OCI-LY7 (cell line): ENCODE measurements around the gene WNT7A. TPM values are rescaled to one million over a fixed set of nuclear protein-coding genes. Genes with fewer than 3 reads are reported as not detected.
"Not testable (repeated sequence)": the region's sequence is repeated elsewhere in the genome, so short reads cannot be mapped to it uniquely, and the experiment has no call there.

Experiments
- Bru-seq: library from RNA; stranded (reverse); fragments of 400-500 nt; gene quantifications from one replicate; lab custom pipeline; 2021; lab: Mats Ljungman, UMichigan
- BruChase-seq, 2 experiments: library from RNA; stranded (reverse); fragments of 400-500 nt; gene quantifications; one replicate each; lab custom pipeline; 2021; lab: Mats Ljungman, UMichigan
- BruUV-seq: library from RNA; stranded (reverse); fragments of 400-500 nt; replicated peaks from 2 replicates; lab custom pipeline; 2021; lab: Mats Ljungman, UMichigan
- CTCF ChIA-PET: fragments of 300-600 bp; sonication (Branson Sonifier 250); formaldehyde crosslinking; loops from one replicate; lab custom pipeline; 2022; ENCODE audit warnings: antibody characterized with exemption; ENCODE audit not compliant: unreplicated experiment; lab: Charles Lee
- POLR2A ChIA-PET: fragments of 300-600 bp; sonication (Branson Sonifier 250); formaldehyde crosslinking; loops from one replicate; lab custom pipeline; 2022; ENCODE audit warnings: antibody characterized with exemption; lab: Charles Lee
- DNase-seq: peaks from one replicate; pipeline ENCODE4 v3.0.0-alpha.2; 2015; ENCODE audit warnings: low spot score
- H2AFZ ChIP-seq: fragments of 200-600 bp; sonication (generic), shearing (Covaris generic); 2 replicates; pipeline ENCODE4 v1.6.1; 2014; ENCODE audit warnings: mild to moderate bottlenecking, antibody characterized with exemption, low read length, moderate library complexity
- H3K27ac ChIP-seq: fragments of 200-600 bp; sonication (generic); 2 replicates; pipeline ENCODE4 v1.5.1; 2014; ENCODE audit warnings: mixed run types, low read depth, mild to moderate bottlenecking, moderate library complexity, low read length, inconsistent platforms; ENCODE audit not compliant: poor library complexity, severe bottlenecking
- H3K36me3 ChIP-seq: fragments of 200-600 bp; sonication (generic); 2 replicates; pipeline ENCODE4 v1.6.1; 2014; ENCODE audit warnings: mild to moderate bottlenecking, antibody characterized with exemption, low read length, moderate library complexity, mixed read lengths; ENCODE audit not compliant: insufficient read depth
- H3K4me1 ChIP-seq: fragments of 200-600 bp; sonication (generic); 2 replicates; pipeline ENCODE4 v1.5.1; 2014; ENCODE audit warnings: mild to moderate bottlenecking, low read length; ENCODE audit not compliant: insufficient read depth, poor library complexity, severe bottlenecking
- H3K4me2 ChIP-seq: fragments of 200-600 bp; sonication (generic); 2 replicates; pipeline ENCODE4 v1.6.1; 2014; ENCODE audit warnings: mild to moderate bottlenecking, low read length
- H3K4me3 ChIP-seq: fragments of 200-600 bp; sonication (generic); 2 replicates; pipeline ENCODE4 v1.5.1; 2014; ENCODE audit warnings: mild to moderate bottlenecking, low read depth, low read length; ENCODE audit not compliant: poor library complexity, severe bottlenecking
- H3K79me2 ChIP-seq: fragments of 200-600 bp; sonication (generic); 2 replicates; pipeline ENCODE4 v1.6.1; 2016; ENCODE audit warnings: low read depth, mild to moderate bottlenecking, low read length, moderate library complexity, mixed read lengths; ENCODE audit not compliant: insufficient read depth
- H3K9me2 ChIP-seq: fragments of 200-600 bp; sonication (generic); 2 replicates; pipeline ENCODE4 v1.6.1; 2016; ENCODE audit warnings: mild to moderate bottlenecking, low read length, mixed read lengths; ENCODE audit not compliant: insufficient read depth
- H3K9me3 ChIP-seq: fragments of 200-600 bp; sonication (generic); 2 replicates; pipeline ENCODE4 v1.6.1; 2014; ENCODE audit warnings: mild to moderate bottlenecking, mixed run types, low read length, mixed read lengths
- H4K20me1 ChIP-seq: fragments of 200-600 bp; sonication (generic); 2 replicates; pipeline ENCODE4 v1.6.1; 2014; ENCODE audit warnings: mild to moderate bottlenecking, antibody characterized with exemption, low read length, moderate library complexity, mixed read lengths; ENCODE audit not compliant: insufficient read depth
- EZH2phosphoT487 ChIP-seq: fragments of 200-600 bp; sonication (generic); IDR thresholded peaks from 2 replicates; pipeline ENCODE4 v1.6.1; 2018; ENCODE audit warnings: low read depth, borderline replicate concordance, mild to moderate bottlenecking, mixed run types, antibody characterized with exemption, low read length, moderate library complexity, mixed read lengths
- intact Hi-C: fragments of 100-400 bp; cut with micrococcal nuclease; formaldehyde crosslinking; loops from one replicate; pipeline ENCODE4 v1.10.0; 2022; ENCODE audit not compliant: unreplicated experiment
- long read RNA-seq: library from polyadenylated mRNA; stranded (forward); transcript quantifications from one replicate; pipeline ENCODE4 v2.0.0, GENCODE V29; 2022
- total RNA-seq, 2 experiments: library from RNA; depleted of rRNA in 1 of 2; stranded (reverse); fragments of >200 nt in 1 of 2; shearing (Covaris generic) in 1 of 2; gene quantifications; 2 replicates each; pipeline ENCODE4 v1.2.3, GENCODE V29; 2014 to 2022
- TF ChIP-seq, protein P1 (sequence below): fragments of 200-600 bp; sonication (generic); conservative IDR thresholded peaks from 2 replicates; pipeline ENCODE4 v1.5.1; 2014; ENCODE audit warnings: mild to moderate bottlenecking, antibody characterized with exemption, low read length, moderate library complexity, mixed read lengths

The WNT7A gene
- total RNA-seq (2014; rRNA removed; shearing (Covaris generic)) (not detected in 2 replicates), total RNA-seq (2022) (not detected in 2 replicates), Bru-seq, nascent RNA (not detected), BruChase-seq, experiment 1, labeled RNA remaining after a 6-hour chase (not detected), BruChase-seq, experiment 2, labeled RNA remaining after a 2-hour chase (percentile 2 among the genes with signal in this experiment)
- long read RNA-seq: 0 reads

DNA sequence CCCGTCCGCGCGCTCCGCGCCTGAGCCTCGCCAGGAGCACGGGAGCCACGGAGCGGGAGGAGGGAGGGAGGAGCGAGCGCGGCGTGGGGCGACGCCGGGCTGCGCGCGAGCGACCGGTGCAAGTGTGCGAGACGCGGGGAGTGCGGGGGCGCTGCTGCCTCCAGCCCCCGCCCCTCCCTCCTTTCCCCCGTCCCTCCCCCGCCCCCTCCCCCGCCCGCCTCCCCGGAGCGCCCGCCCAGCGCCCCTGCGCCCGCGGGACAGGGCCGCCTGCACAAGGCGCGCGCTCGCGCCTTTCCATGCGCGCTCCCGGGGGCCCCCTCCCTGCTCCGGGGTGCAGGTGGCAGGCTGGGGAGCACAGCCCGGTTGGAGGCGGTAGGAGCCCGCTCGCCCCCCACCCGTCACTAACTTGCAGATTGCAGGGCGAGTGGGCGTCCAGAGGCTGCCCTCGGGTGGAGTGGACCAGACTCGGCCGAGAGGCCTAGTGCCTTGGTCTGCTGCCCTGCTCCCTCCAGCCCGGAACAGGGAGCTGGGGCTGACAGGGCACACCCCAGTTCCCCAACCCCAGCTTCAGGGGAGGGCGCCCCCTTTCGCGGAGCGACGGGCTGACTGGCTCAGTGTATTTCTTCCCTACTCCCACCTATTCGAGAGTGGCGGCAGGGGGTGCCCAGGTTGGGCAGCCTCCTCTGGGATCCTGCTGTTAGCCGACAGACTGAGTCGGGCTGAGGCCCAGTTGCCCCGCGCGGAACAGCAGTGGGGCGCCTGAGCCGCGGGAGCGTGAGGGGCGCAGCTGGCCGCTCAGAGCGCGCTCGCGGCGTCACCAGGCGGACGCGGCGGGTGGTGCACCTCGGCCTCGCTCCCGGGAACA, at the start of gene WNT7A:
Gene WNT7A, minus strand, starts transcription at position 126 of the 865 bp plus-strand sequence. CDS start 255 bp downstream, outside the sequence.
- ChIA-PET CTCF (no interaction called here), POLR2A (interaction anchor here (0.6 kb wide), 1 partner anchor 106 kb away, joined by 3 read pairs; no protein-coding TSS in a partner anchor)
- Histone ChIP-seq H3K27ac (no peak within 1 kb of the TSS), H3K79me2 (no peaks in the 10 kb centered on the region), H3K4me2 (no peak within 1 kb of the TSS), H3K4me3 (no peak within 1 kb of the TSS), H3K9me3 (no peaks in the 10 kb centered on the region), H2AFZ (no peak within 1 kb of the TSS), H3K9me2 (no peaks in the 10 kb centered on the region), H3K4me1 (no peaks in the 10 kb centered on the region), H4K20me1 (no peaks in the 10 kb centered on the region), H3K36me3 (no peaks in the 10 kb centered on the region)
- no peak for DNase-seq
- BruUV-seq: no TSS peak
- no peak for TF ChIP-seq EZH2phosphoT487
- TF ChIP-seq, protein P1, sequence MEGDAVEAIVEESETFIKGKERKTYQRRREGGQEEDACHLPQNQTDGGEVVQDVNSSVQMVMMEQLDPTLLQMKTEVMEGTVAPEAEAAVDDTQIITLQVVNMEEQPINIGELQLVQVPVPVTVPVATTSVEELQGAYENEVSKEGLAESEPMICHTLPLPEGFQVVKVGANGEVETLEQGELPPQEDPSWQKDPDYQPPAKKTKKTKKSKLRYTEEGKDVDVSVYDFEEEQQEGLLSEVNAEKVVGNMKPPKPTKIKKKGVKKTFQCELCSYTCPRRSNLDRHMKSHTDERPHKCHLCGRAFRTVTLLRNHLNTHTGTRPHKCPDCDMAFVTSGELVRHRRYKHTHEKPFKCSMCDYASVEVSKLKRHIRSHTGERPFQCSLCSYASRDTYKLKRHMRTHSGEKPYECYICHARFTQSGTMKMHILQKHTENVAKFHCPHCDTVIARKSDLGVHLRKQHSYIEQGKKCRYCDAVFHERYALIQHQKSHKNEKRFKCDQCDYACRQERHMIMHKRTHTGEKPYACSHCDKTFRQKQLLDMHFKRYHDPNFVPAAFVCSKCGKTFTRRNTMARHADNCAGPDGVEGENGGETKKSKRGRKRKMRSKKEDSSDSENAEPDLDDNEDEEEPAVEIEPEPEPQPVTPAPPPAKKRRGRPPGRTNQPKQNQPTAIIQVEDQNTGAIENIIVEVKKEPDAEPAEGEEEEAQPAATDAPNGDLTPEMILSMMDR: no peak
- intact Hi-C loops: no loop called here

DNA sequence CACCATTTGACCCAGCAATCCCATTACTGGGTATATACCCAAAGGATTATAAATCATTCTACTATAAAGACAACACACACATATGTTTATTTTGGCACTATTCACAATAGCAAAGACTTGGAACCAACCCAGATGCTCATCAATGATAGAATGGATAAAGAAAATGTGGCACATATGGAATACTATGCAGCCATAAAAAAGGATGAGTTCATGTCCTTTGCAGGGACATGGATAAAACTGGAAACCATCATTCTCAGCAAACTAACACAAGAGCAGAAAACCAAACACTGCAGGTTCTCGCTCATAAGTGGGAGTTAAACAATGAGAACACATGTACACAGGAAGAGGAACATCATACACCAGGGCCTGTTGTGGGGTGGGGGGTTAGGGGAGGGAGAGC, 48.9 kb upstream of the WNT7A start:
- POLR2A ChIA-PET, H3K36me3 ChIP-seq, H3K79me2 ChIP-seq, H3K4me1 ChIP-seq, CTCF ChIA-PET, BruUV-seq, H3K4me3 ChIP-seq, H3K4me2 ChIP-seq, H2AFZ ChIP-seq, intact Hi-C loops, H3K9me2 ChIP-seq, H4K20me1 ChIP-seq, H3K27ac ChIP-seq, H3K9me3 ChIP-seq, DNase-seq: not testable (repeated sequence)

DNA sequence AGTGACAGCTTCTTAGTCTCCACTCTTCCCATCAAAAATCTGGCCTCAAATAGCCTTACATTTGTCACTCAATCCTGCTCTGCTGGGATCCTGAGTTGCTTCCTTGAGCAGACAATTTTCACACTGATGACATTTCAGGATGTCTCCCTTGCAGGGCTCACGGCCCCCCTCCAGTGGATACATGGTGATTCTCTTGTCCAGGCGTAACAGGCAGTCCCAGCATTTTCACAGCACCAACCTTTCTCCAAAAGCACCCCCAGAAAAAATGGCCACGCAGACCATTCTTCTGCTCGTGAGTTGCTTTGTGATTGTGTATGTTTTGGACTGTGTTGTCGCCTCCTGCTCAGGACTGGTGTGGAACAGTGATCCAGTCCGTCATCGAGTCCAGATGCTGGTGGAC, 47.4 kb upstream of the WNT7A start:
- POLR2A ChIA-PET: no interaction called here
- Histone ChIP-seq H3K27ac (no peak overlapping the region), H3K4me3 (no peak overlapping the region), H3K79me2 (no peaks in the 10 kb centered on the region), H2AFZ (no peak overlapping the region), H3K9me2 (no peaks in the 10 kb centered on the region), H3K4me2 (no peak overlapping the region), H4K20me1 (no peaks in the 10 kb centered on the region), H3K4me1 (no peaks in the 10 kb centered on the region), H3K36me3 (no peaks in the 10 kb centered on the region), H3K9me3 (no peaks in the 10 kb centered on the region)
- intact Hi-C loops: no loop called here
- CTCF ChIA-PET: no interaction called here
- TF ChIP-seq EZH2phosphoT487: no peak
- TF ChIP-seq, protein P1: 0 out of 2 replicates have a peak, but pooled peaks have one; percentile 12
- no peak for DNase-seq
- no TSS peak for BruUV-seq
